HG02798 (cell line): ENCODE measurements around the gene REXO5.
"Not testable (repeated sequence)": the region's sequence is repeated elsewhere in the genome, so short reads cannot be mapped to it uniquely, and the experiment has no call there.

Experiments used
- ATAC-seq: cut with Tn5 transposase; IDR thresholded peaks from one replicate; pipeline ENCODE4 v1.9.1; 2021; ENCODE audit warnings: mild to moderate bottlenecking; ENCODE audit not compliant: unreplicated experiment, poor library complexity

The REXO5 gene

GRCh38 chr16:20798364-20798763 lies 8.0 kb upstream of the REXO5 start:
- no peak for ATAC-seq

GRCh38 chr16:20799599-20799998 lies 6.7 kb upstream of the REXO5 start:
- ATAC-seq, result no peak

DNA sequence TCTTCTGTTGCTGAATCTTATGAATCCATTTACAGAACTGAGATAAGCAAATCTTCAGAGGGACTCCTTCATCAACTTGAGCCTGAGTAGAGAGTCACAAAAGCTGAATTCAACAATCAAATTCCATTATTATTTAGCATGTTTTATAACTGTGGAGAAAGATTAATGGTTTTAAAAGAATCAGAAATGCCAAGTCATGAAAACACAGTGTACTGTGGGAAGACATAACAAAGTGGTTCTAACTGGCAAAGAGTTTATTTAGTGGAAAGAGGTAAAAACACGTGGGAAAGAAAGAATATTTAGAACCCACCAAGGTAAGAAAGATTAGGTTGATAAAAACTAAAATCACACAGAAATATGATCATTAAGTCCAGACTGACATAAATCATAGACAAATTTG lies 5.0 kb upstream of the REXO5 start:
- ATAC-seq, result no peak

GRCh38 chr16:20803192-20803560 lies 3.2 kb upstream of the REXO5 start:
- no peak for ATAC-seq

- no peak for ATAC-seq
These were observed 2.6 kb upstream of the REXO5 start for GRCh38 chr16:20803561-20804214.

GRCh38 chr16:20805684-20806167 lies 601 bp upstream of the REXO5 start:
- not testable (repeated sequence) for ATAC-seq

GRCh38 chr16:20807862-20808261 lies 1.5 kb downstream of the REXO5 start:
- ATAC-seq, result no peak

GRCh38 chr16:20811889-20812439 lies 5.6 kb downstream of the REXO5 start:
- no peak for ATAC-seq

- no peak for ATAC-seq
These were observed 6.2 kb downstream of the REXO5 start for GRCh38 chr16:20812510-20812909.

- ATAC-seq, result no peak
These were observed 8.5 kb downstream of the REXO5 start for GRCh38 chr16:20814784-20815183.

DNA sequence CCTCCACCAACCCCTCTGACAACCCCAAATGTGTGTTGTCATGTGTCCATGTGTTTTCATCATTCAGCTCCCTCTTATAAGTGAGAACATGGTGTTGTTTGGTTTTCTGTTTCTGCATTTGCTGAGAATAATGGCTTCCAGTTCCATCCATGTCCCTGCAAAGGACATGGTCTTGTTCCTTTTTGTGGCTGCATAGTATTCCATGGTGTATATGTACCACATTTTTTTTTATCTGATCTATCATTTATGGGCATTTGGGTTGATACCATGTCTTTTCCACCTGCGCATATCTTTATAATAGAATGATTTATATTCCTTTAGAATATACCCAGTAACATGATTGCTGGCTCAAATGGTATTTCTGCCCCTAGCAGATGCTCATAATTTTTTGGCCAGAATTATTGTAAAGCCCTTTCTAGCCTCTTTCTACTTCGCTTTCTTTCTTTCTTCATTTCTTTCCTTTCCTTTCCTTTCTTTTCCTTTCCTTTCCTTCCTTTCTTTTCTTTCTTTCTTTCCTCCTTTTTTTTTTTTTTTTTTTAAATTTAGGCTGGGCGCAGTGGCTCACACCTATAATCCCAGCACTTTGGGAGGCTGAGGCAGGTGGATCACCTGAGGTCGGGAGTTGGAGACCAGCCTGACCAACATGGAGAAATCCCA lies 12.7 kb downstream of the REXO5 start:
- ATAC-seq, result no peak

GRCh38 chr16:20821682-20822081 lies 15.4 kb downstream of the REXO5 start:
- no peak for ATAC-seq

DNA sequence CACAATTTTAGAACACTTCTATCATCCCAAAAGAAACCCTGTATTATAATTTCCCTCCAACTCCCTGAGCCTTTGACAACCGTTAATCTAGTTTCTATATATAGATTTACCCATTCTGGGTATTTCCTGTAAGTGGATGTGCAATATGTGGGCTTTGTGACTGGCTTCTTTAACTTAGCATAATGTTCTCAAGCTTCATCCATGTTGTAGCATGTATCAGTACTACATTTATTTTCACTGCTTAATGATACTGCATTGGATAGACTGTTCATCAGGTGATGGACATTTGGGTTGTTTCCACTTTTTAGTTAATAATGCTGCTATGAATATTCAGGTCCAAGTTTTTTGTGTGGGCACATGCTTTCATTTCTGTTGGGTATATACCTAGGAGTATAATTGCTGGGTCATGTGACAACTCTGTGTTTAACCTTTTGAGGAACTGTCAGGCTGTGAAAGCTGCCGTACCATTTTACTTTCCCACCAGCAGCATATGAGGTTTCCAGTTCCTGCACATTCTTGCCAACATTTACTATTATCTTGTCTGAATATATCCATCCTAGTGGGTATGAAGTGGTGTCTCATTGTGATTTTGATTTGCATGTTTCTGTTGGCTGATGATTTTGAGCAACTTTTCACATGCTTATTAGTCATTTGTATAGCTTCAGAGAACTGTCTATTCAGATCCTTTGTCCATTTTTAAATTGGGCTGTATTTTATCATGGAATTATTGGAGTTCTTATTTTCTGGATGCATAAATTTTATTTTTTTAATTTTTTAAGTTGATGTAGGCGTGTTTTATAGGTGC lies 16.4 kb downstream of the REXO5 start:
- ATAC-seq, result no peak

- ATAC-seq, result no peak
These were observed 19.8 kb downstream of the REXO5 start for GRCh38 chr16:20826039-20826566.

DNA sequence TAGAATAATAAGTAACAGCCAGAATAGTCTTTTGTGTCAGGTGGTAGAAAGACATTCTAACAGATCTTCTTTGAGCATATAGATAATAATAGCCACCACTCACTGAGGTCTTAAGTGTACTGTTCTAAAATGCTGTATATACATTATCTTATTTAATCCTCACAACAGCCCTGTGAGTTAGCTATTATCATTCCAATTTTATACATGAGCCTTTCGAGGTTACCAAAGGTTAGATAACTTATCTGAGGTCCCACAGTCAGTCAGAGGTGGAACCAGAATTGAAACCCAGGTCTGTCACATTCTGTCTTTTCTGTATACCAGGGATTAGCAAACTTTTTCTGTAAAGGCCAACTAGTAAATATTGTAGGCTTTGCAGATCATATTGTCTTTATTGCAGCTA lies 23.2 kb downstream of the REXO5 start:
- ATAC-seq, result no peak

GRCh38 chr16:20830372-20830771 lies 24.0 kb downstream of the REXO5 start:
- no peak for ATAC-seq

- ATAC-seq, result no peak
These were observed 26.8 kb downstream of the REXO5 start for GRCh38 chr16:20833086-20833485.

GRCh38 chr16:20838240-20838639 lies 31.9 kb downstream of the REXO5 start:
- ATAC-seq, result no peak

GRCh38 chr16:20839504-20839903 lies 33.2 kb downstream of the REXO5 start:
- ATAC-seq, result no peak

DNA sequence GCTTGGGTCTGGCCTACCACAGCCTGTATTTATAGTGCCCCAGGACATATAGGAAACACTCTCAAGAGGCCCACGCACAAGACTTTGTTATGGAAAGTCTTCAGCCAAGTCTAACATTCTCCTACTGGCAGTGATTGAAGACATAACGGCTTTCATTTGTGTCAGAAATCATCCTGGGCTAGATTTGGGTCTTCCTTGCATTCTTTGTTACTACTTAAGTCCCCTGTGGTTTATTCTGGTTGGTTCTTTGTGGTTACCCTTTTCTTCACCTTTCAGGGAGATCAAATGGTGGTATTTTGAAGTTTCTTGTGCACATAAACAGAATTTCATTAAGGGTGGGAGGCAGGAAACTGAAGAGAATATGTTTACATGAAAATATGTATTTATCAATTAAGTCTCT lies 37.7 kb downstream of the REXO5 start:
- ATAC-seq, result no peak

DNA sequence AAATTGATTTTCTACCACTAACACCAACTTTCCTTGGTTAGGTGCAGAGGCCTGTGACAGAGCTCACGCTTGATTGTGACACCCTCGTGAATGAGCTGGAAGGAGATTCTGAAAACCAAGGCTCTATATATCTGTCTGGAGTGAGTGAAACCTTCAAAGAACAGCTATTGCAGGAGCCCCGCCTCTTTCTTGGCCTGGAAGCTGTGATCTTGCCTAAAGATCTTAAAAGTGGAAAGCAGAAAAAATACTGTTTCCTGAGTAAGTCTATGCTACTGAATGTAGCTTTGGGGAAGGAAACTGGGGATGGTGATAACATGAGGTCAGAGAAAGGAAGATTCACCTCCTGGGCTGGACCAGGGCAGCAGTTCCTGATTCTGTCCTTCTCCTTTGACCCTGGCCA lies 38.3 kb downstream of the REXO5 start:
- no peak for ATAC-seq
